GM21390 (cell line): Measurements from ENCODE around the gene SIKE1.
"Not testable (repeated sequence)": the region's sequence is repeated elsewhere in the genome, so short reads cannot be mapped to it uniquely, and the experiment has no call there.

Experiments
- ATAC-seq: cut with Tn5 transposase; IDR thresholded peaks from one replicate; pipeline ENCODE4 v1.9.1; 2021; ENCODE audit not compliant: unreplicated experiment

SIKE1 gene

GRCh38 chr1:114756009-114756892 lies 24.2 kb downstream of the SIKE1 start:
- ATAC-seq, result peak; percentile 44

GRCh38 chr1:114755006-114755931 lies 25.2 kb downstream of the SIKE1 start:
- no peak for ATAC-seq

GRCh38 chr1:114753702-114754101 lies 26.8 kb downstream of the SIKE1 start:
- not testable (repeated sequence) for ATAC-seq

GRCh38 chr1:114753143-114753542 lies 27.3 kb downstream of the SIKE1 start:
- no peak for ATAC-seq

GRCh38 chr1:114750780-114751179 lies 29.7 kb downstream of the SIKE1 start:
- no peak for ATAC-seq

GRCh38 chr1:114749835-114750234 lies 30.6 kb downstream of the SIKE1 start:
- no peak for ATAC-seq

GRCh38 chr1:114746450-114747121 lies 33.9 kb downstream of the SIKE1 start:
- ATAC-seq, result no peak

GRCh38 chr1:114745291-114745690 lies 35.2 kb downstream of the SIKE1 start:
- no peak for ATAC-seq

GRCh38 chr1:114741963-114742746 lies 38.3 kb downstream of the SIKE1 start:
- ATAC-seq, result no peak

GRCh38 chr1:114740331-114740730 lies 40.2 kb downstream of the SIKE1 start:
- ATAC-seq, result no peak

GRCh38 chr1:114737314-114737849 lies 43.1 kb downstream of the SIKE1 start:
- ATAC-seq, result no peak

- no peak for ATAC-seq
These were observed 45.0 kb downstream of the SIKE1 start for GRCh38 chr1:114735479-114735878.

GRCh38 chr1:114729782-114730181 lies 50.7 kb downstream of the SIKE1 start:
- no peak for ATAC-seq

GRCh38 chr1:114728553-114728952 lies 51.9 kb downstream of the SIKE1 start:
- no peak for ATAC-seq

GRCh38 chr1:114725230-114725629 lies 55.3 kb downstream of the SIKE1 start:
- no peak for ATAC-seq

- no peak for ATAC-seq
These were observed 56.6 kb downstream of the SIKE1 start for GRCh38 chr1:114723915-114724314.

GRCh38 chr1:114723457-114723856 lies 57.0 kb downstream of the SIKE1 start:
- no peak for ATAC-seq

GRCh38 chr1:114720492-114720891 lies 60.0 kb downstream of the SIKE1 start:
- ATAC-seq, result no peak
